PC-9 (cell line): Measurements from ENCODE around the gene BICRAL. TPM values are rescaled to one million over a fixed set of nuclear protein-coding genes. Genes with fewer than 3 reads are reported as not detected.

Source experiments
- BruUV-seq: library from RNA; stranded (reverse); fragments of 400-500 nt; replicated peaks from 2 replicates; lab custom pipeline; 2021; lab: Mats Ljungman, UMichigan
- CTCF ChIA-PET: fragments of 300-600 bp; sonication (Branson Sonifier 250); formaldehyde crosslinking; loops from one replicate; lab custom pipeline; 2022; ENCODE audit warnings: antibody characterized with exemption; lab: Charles Lee
- POLR2A ChIA-PET: fragments of 300-600 bp; sonication (Branson Sonifier 250); formaldehyde crosslinking; loops from one replicate; lab custom pipeline; 2022; ENCODE audit warnings: antibody characterized with exemption; ENCODE audit not compliant: unreplicated experiment; lab: Charles Lee
- DNase-seq, 2 experiments: peaks; one replicate each; pipeline versions ENCODE4 v3.0.0 to v3.0.0-alpha.2; 2015 to 2022; ENCODE audit warnings: mixed read lengths in 1 of 2
- H2AFZ ChIP-seq: fragments of 200-600 bp; sonication (generic); 2 replicates; pipeline ENCODE4 v1.8.1; 2017; ENCODE audit warnings: antibody characterized with exemption
- H3F3A ChIP-seq: fragments of 200-600 bp; sonication (generic); 2 replicates; pipeline ENCODE4 v1.8.1; 2017; ENCODE audit warnings: antibody characterized with exemption, mild to moderate bottlenecking, low read depth; ENCODE audit not compliant: insufficient read depth
- H3K27ac ChIP-seq: fragments of 200-600 bp; sonication (generic); 2 replicates; pipeline ENCODE4 v1.6.1; 2016; ENCODE audit warnings: mixed run types
- H3K27me3 ChIP-seq: fragments of 200-600 bp; sonication (generic); 2 replicates; pipeline ENCODE4 v1.6.1; 2016; ENCODE audit warnings: low read depth, mixed run types; ENCODE audit not compliant: insufficient read depth
- H3K36me3 ChIP-seq: fragments of 200-600 bp; sonication (generic); 2 replicates; pipeline ENCODE4 v1.6.1; 2016; ENCODE audit warnings: low read depth, mixed run types
- H3K4me1 ChIP-seq: fragments of 200-600 bp; sonication (generic); replicated peaks from 2 replicates; pipeline ENCODE4 v1.6.1; 2016; ENCODE audit warnings: mixed run types; ENCODE audit not compliant: insufficient read depth
- H3K4me2 ChIP-seq: fragments of 200-600 bp; sonication (generic); 2 replicates; pipeline ENCODE4 v1.6.1; 2017; ENCODE audit warnings: mixed run types
- H3K4me3 ChIP-seq: fragments of 200-600 bp; sonication (generic); 2 replicates; pipeline ENCODE4 v1.6.1; 2016; ENCODE audit warnings: mixed run types
- H3K79me2 ChIP-seq: fragments of 200-600 bp; sonication (generic); 2 replicates; pipeline ENCODE4 v1.6.1; 2017; ENCODE audit warnings: low read depth, mixed run types
- H3K9me2 ChIP-seq: fragments of 200-600 bp; sonication (generic); 2 replicates; pipeline ENCODE4 v1.8.1; 2017; ENCODE audit warnings: mild to moderate bottlenecking; ENCODE audit not compliant: insufficient read depth
- H3K9me3 ChIP-seq: fragments of 200-600 bp; sonication (generic); 2 replicates; pipeline ENCODE4 v1.8.1; 2016; ENCODE audit warnings: low read depth; ENCODE audit not compliant: insufficient read depth
- H4K20me1 ChIP-seq: fragments of 200-600 bp; sonication (generic); 2 replicates; pipeline ENCODE4 v1.8.1; 2017; ENCODE audit not compliant: insufficient read depth
- EZH2 ChIP-seq: fragments of 200-600 bp; sonication (generic); IDR thresholded peaks from 2 replicates; pipeline ENCODE4 v1.8.0; 2017; ENCODE audit warnings: antibody characterized with exemption, low read depth
- intact Hi-C: fragments of 100-400 bp; cut with micrococcal nuclease; formaldehyde crosslinking; loops from one replicate; pipeline ENCODE4 v1.10.0; 2022; ENCODE audit not compliant: unreplicated experiment
- total RNA-seq: library from RNA; stranded (reverse); gene quantifications from 2 replicates; pipeline ENCODE4 v1.2.3, GENCODE V29; 2021
- TF ChIP-seq, protein P1 (sequence below): fragments of 200-600 bp; sonication (generic); conservative IDR thresholded peaks from 2 replicates; pipeline ENCODE4 v1.6.1; 2017; ENCODE audit warnings: mixed run types, antibody characterized with exemption, mild to moderate bottlenecking, moderate library complexity

The BICRAL gene
- total RNA-seq, 1 experiment from 2014 or later = 12.9 TPM

DNA sequence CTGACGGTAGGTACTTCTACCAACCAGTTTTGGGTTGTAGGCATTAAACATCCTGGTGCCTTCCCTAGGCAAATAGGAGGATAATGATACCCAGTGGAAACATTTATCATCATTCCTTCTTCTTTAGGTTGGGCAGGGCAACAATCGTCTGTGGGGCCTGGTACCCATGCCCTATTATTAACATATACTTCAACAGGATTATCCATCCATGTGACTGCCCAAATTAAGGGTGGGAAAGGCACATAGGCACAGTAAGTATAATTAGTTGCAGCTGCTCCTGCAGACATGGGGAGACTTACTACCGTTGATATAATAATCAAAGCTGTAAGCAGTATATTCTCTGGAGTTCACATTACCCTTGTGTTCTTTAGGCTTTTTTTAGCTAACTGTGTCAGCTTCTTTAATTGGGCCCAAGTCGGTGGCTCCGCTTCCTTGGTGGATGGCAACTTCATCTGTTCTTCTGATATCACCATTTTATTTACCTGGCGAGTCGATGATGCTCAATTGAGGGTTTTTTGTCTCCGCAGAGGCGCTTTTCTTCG is 114.4 kb downstream of the BICRAL start:
- Histone ChIP-seq H3K4me3 (no peak overlapping the region), H4K20me1 (no peaks in the 10 kb centered on the region), H3K4me2 (no peak overlapping the region), H3K27ac (no peak overlapping the region), H3K36me3 (no peaks in the 10 kb centered on the region), H3K79me2 (no peaks in the 10 kb centered on the region), H3K9me3 (no peaks in the 10 kb centered on the region), H3F3A (no peaks in the 10 kb centered on the region; the same call in 1 of the 2 replicates), H3K4me1 (0 out of 2 replicates have a peak, but pooled peaks cover 1% of the 10 kb centered on the region), H3K9me2 (no peaks in the 10 kb centered on the region), H3K27me3 (peaks cover 4% of the 10 kb centered on the region; the same call in 1 of the 2 replicates), H2AFZ (no peak overlapping the region)
- no peak for DNase-seq
- ChIA-PET CTCF (no interaction called here), POLR2A (no interaction called here)
- no TSS peak for BruUV-seq
- intact Hi-C loops = loop anchor here (5.0 kb wide), 1 partner anchor 1529 kb away; no protein-coding TSS in a partner anchor
- no peak for TF ChIP-seq EZH2
- TF ChIP-seq, protein P1, sequence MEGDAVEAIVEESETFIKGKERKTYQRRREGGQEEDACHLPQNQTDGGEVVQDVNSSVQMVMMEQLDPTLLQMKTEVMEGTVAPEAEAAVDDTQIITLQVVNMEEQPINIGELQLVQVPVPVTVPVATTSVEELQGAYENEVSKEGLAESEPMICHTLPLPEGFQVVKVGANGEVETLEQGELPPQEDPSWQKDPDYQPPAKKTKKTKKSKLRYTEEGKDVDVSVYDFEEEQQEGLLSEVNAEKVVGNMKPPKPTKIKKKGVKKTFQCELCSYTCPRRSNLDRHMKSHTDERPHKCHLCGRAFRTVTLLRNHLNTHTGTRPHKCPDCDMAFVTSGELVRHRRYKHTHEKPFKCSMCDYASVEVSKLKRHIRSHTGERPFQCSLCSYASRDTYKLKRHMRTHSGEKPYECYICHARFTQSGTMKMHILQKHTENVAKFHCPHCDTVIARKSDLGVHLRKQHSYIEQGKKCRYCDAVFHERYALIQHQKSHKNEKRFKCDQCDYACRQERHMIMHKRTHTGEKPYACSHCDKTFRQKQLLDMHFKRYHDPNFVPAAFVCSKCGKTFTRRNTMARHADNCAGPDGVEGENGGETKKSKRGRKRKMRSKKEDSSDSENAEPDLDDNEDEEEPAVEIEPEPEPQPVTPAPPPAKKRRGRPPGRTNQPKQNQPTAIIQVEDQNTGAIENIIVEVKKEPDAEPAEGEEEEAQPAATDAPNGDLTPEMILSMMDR = no peak

DNA sequence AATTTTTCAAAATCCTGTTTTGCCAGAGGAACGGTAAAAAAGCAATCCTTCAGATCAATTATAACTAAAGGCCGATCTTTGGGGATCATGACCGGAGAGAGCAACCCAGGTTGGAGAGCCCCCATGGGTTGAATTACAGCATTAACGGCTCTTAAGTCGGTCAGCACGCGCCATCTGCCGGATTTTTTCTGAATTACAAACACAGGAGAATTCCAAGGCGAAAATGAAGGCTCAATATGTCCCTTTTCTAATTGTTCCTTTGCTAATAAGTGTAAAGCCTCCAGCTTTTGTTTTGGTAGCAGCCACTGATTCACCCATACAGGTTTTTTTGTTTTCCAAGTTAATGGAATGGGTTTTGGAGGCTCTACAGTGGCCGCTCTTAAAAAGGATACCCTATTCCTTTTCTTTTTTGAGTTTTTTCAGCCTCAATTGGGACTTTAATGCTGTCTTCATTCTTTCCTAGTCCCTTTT is 117.1 kb downstream of the BICRAL start:
- Histone ChIP-seq H4K20me1 (no peaks in the 10 kb centered on the region), H3K27me3 (peaks cover 4% of the 10 kb centered on the region; the same call in 1 of the 2 replicates), H3K4me3 (no peak overlapping the region), H3F3A (no peaks in the 10 kb centered on the region; the same call in 1 of the 2 replicates), H3K27ac (no peak overlapping the region), H3K4me1 (no peaks in the 10 kb centered on the region), H3K9me2 (no peaks in the 10 kb centered on the region), H3K4me2 (peak overlapping the region; percentile 49; the same call in 1 of the 2 replicates), H3K9me3 (no peaks in the 10 kb centered on the region), H3K79me2 (no peaks in the 10 kb centered on the region), H3K36me3 (no peaks in the 10 kb centered on the region), H2AFZ (no peak overlapping the region)
- no peak for TF ChIP-seq EZH2
- TF ChIP-seq, protein P1 = peak; percentile 90
- DNase-seq = peak; percentile 57 to 59
- POLR2A ChIA-PET = no interaction called here
- CTCF ChIA-PET = no interaction called here
- BruUV-seq = no TSS peak
- intact Hi-C loops = loop anchor here (1.0 to 5.0 kb wide), 2 partner anchors 238 to 1532 kb away; no protein-coding TSS in a partner anchor

DNA sequence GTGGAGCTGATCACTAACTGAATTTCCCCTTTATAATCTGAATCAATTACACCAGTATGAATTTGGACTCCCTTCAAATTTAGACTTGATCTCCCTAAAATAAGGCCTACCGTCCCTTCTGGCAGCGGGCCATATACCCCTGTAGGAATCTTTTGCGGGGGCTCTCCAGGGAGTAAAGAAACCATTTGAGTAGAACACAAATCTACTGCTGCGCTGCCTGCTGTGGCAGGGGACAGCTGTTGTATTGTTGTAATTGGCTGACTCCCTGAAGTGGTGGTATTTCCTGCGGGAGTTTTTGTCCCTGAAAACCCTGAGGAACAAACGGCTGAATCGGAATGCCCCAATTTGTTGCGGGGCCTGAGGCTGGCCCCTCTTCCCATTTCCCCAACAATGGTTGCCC is 118.0 kb downstream of the BICRAL start:
- H3K4me1 ChIP-seq = no peaks in the 10 kb centered on the region
- no peak overlapping the region for H2AFZ ChIP-seq
- no peaks in the 10 kb centered on the region; the same call in 1 of the 2 replicates for H3F3A ChIP-seq
- DNase-seq = no peak
- BruUV-seq = no TSS peak
- H3K79me2 ChIP-seq = no peaks in the 10 kb centered on the region
- no peaks in the 10 kb centered on the region for H3K36me3 ChIP-seq
- POLR2A ChIA-PET = no interaction called here
- H3K9me3 ChIP-seq = no peaks in the 10 kb centered on the region
- peaks cover 4% of the 10 kb centered on the region; the same call in 1 of the 2 replicates for H3K27me3 ChIP-seq
- intact Hi-C loops = loop anchor here (1.0 to 10.0 kb wide), 6 partner anchors 115 to 1555 kb away; partner anchors contain the start of genes KLHDC3 and MEA1
- H3K4me2 ChIP-seq = no peak overlapping the region
- H3K9me2 ChIP-seq = no peaks in the 10 kb centered on the region
- H4K20me1 ChIP-seq = no peaks in the 10 kb centered on the region
- no peak overlapping the region for H3K4me3 ChIP-seq
- CTCF ChIA-PET = interaction anchor here (1.1 kb wide), 1 partner anchor 453 kb away, joined by 3 read pairs; no protein-coding TSS in a partner anchor
- H3K27ac ChIP-seq = no peak overlapping the region
- TF ChIP-seq, protein P1 = no peak
- TF ChIP-seq EZH2 = no peak
